Vagina (tissue), 2 donors: ENCODE measurements around the gene PTPRN2. TPM values are rescaled to one million over a fixed set of nuclear protein-coding genes. Genes with fewer than 3 reads are reported as not detected.

Experiments
- microRNA counts, 2 donors: library from miRNA; unstranded; fragments of <30 nt; microRNA quantifications; one replicate each; lab custom pipeline; 2016 to 2017
- microRNA-seq: library from miRNA; unstranded; fragments of <30 nt; microRNA quantifications from one replicate; pipeline ENCODE4, GENCODE V29; 2017; ENCODE audit warnings: borderline number of aligned reads, borderline replicate concordance
- small RNA-seq: library from RNA; depleted of rRNA; stranded (forward); fragments of <200 nt; gene quantifications from one replicate; pipeline ENCODE3, GENCODE V24; 2016
- total RNA-seq: library from RNA; depleted of rRNA; stranded (reverse); fragments of >200 nt; gene quantifications from one replicate; pipeline ENCODE4 v1.2.3, GENCODE V29; 2016

PTPRN2 gene
- total RNA-seq, 1 donor from 2014 or later = 7.4 TPM

MicroRNAs within 50 kb of the gene (microRNA counts, 767-probe panel; counts per million panel counts)
- microRNA hsa-miR-595 (lab: Ali Mortazavi, UCI) = 238 to 261 counts per million in 2 donors

Small RNA genes within 50 kb of the gene (microRNA-seq; reads per million reads assigned to microRNA genes)
- not detected for gene MIR153-2
- gene MIR5707 = not detected
- not detected for gene MIR595

Small RNA genes within 50 kb of the gene (small RNA-seq; reads per million reads assigned to genes)
- not detected for gene MIR153-2
- not detected for gene MIR5707
- not detected for gene MIR595
- gene THAP5P1 = not detected

Other genes with a start within 250 kb of the PTPRN2 start
- gene NCAPG2, start 117.0 kb upstream of the PTPRN2 start, total RNA-seq = 9.6 TPM
- 82.5 TPM for gene ESYT2, start 241.7 kb upstream of the PTPRN2 start, total RNA-seq